GM12892 (cell line): Measurements from ENCODE around the gene NXPH1.

Source experiments
- DNase-seq: peaks from one replicate; pipeline ENCODE4 v3.0.0; 2011; ENCODE audit not compliant: insufficient read length
- FAIRE-seq: peaks from 2 replicates; lab custom pipeline; 2011; peaks lifted over from hg19 to GRCh38; lab: Jason Lieb, UNC
- POLR2A ChIP-seq: IDR thresholded peaks from 2 replicates; pipeline ENCODE4 v1.6.1; 2011; ENCODE audit warnings: low read depth, low read length, control low read depth
- POLR2AphosphoS5 ChIP-seq: IDR thresholded peaks from 2 replicates; pipeline ENCODE4 v1.6.1; 2011; ENCODE audit warnings: low read depth, low read length, control low read depth
- TAF1 ChIP-seq: IDR thresholded peaks from 2 replicates; pipeline ENCODE4 v1.6.1; 2011; ENCODE audit warnings: low read depth, mild to moderate bottlenecking, control low read depth, low read length, borderline replicate concordance

Gene NXPH1

DNA sequence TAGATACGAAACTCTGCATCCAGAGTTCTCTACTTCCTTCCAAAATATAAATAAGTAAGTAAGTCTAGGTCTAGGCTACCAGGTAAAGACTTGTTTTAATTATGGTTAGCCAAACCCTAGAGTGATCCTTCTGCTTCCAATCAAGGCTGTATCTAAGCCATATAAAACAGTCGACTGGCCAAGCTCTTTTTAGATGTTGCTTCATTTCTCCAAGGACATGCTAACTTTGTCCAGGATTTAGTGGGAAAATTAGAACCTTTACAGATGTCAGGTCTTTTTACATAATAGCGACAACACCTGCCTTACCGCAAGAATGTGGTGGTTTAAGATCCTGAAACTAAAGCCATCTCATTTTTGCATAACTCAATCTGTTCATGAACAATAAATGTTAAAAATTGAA is 156.8 kb downstream of the NXPH1 start:
- DNase-seq (no peak), FAIRE-seq (no peak)
- TF ChIP-seq TAF1 (no peak), POLR2AphosphoS5 (no peak), POLR2A (no peak)

DNA sequence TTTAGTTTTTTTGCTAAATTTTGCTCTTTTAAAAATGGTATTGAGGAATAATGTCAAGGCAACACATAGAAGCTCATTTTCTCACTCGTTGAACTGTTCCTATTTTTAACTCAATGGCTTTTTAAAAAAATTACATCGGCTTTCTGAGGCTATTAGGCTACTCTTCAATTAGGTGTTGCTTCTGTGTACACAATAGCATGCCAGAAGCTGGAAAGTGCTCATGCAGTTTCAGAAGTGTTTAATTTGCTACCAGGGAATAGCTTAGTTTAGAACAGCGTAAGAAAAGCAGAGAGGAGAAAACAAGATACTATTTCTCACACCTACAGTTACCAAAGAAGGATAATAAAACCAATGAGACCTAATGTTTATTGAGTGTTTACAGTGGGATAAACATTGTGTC is 157.4 kb downstream of the NXPH1 start:
- TF ChIP-seq POLR2AphosphoS5 (no peak), POLR2A (no peak), TAF1 (no peak)
- FAIRE-seq, result no peak
- DNase-seq, result no peak

DNA sequence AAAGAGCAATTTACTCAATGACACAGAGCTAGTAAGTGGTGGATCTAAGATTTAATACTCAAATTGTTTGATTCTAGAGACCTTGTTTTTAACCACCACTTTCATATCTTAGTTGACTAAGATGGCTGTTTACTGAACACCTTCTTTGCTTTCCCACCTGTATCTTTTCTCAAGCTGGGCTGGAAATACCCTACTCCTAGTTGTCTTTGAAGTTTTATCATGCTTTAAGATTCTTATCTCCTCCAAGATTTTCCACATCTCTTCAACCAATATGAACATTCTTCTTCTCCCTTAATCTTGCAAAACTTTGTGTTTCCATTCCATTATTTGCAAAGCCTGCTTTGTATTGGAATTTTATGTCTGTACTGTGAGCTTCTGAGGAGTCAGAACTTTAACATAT is 157.9 kb downstream of the NXPH1 start:
- TF ChIP-seq POLR2AphosphoS5 (no peak), TAF1 (no peak), POLR2A (no peak)
- FAIRE-seq, result no peak
- DNase-seq, result no peak

DNA sequence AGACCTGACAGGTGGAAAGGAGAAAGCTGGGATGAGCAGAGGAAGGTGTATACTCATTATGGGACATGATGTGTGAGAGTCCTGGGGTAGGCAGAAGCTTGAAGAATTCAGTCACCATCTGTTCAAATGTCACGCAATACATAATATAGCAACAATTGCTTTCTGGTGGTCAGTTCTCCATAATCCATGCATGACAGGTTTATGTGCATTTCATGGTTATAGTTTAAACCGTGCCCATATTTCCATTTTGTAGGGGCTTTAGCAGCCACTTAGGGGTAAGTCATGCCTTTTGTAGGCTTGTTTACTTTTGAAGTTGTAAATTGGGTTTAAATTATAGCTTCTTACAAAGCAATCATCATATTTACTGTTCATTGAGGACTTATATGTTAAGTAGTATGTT is 158.8 kb downstream of the NXPH1 start:
- no peak for FAIRE-seq
- no peak for DNase-seq
- TF ChIP-seq POLR2AphosphoS5 (no peak), POLR2A (no peak)

GRCh38 chr7:8594115-8594514 is 160.7 kb downstream of the NXPH1 start:
- DNase-seq (no peak), FAIRE-seq (no peak)
- no peak for TF ChIP-seq TAF1
- no peak for TF ChIP-seq POLR2AphosphoS5
- no peak for TF ChIP-seq POLR2A

- FAIRE-seq (no peak), DNase-seq (no peak)
- TF ChIP-seq TAF1, result no peak
- no peak for TF ChIP-seq POLR2AphosphoS5
- no peak for TF ChIP-seq POLR2A
Measured at GRCh38 chr7:8597565-8597964, 164.2 kb downstream of the NXPH1 start.

- FAIRE-seq (no peak), DNase-seq (no peak)
- TF ChIP-seq POLR2AphosphoS5, result no peak
- TF ChIP-seq TAF1, result no peak
- TF ChIP-seq POLR2A, result no peak
Measured at GRCh38 chr7:8601121-8601520, 167.7 kb downstream of the NXPH1 start.

GRCh38 chr7:8605221-8605620 is 171.8 kb downstream of the NXPH1 start:
- DNase-seq (no peak), FAIRE-seq (no peak)
- TF ChIP-seq POLR2A (no peak), TAF1 (no peak), POLR2AphosphoS5 (no peak)

GRCh38 chr7:8612584-8612983 is 179.2 kb downstream of the NXPH1 start:
- FAIRE-seq, result no peak
- DNase-seq, result no peak
- TF ChIP-seq POLR2AphosphoS5, result no peak
- no peak for TF ChIP-seq TAF1
- TF ChIP-seq POLR2A, result no peak

GRCh38 chr7:8613191-8613590 is 179.8 kb downstream of the NXPH1 start:
- FAIRE-seq, result no peak
- TF ChIP-seq POLR2AphosphoS5 (no peak), POLR2A (no peak), TAF1 (no peak)
- no peak for DNase-seq

- no peak for DNase-seq
- no peak for FAIRE-seq
- TF ChIP-seq TAF1 (no peak), POLR2A (no peak), POLR2AphosphoS5 (no peak)
Measured at GRCh38 chr7:8615019-8615418, 181.6 kb downstream of the NXPH1 start.

- no peak for TF ChIP-seq TAF1
- no peak for TF ChIP-seq POLR2AphosphoS5
- TF ChIP-seq POLR2A, result no peak
- no peak for DNase-seq
- FAIRE-seq, result no peak
Measured at GRCh38 chr7:8618441-8619070, 185.1 kb downstream of the NXPH1 start.
